Measurements from ENCODE around the gene TNFAIP8.

Gene TNFAIP8

DNA sequence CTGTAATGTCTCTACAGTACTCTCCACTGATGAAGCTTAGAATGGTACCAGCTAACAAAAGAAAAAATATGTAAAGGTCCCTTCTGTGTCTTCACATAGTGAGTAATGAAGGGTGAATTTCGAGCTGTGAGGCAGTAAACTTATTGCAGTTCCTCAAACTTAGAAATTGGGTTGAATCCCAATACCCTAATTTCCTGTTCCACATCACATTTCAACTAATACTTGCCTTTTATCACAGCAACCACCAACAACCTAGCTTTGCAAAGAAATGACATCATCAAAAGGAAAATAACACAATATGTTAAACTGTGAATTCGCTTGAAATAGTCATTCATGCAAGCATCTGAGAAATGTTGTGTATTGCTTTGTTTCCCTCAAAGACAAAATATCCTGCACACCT is 9.4 kb upstream of the TNFAIP8 start:
- DNase-seq (ENCODE audit: low read depth in 2 of 2) = no peak

DNA sequence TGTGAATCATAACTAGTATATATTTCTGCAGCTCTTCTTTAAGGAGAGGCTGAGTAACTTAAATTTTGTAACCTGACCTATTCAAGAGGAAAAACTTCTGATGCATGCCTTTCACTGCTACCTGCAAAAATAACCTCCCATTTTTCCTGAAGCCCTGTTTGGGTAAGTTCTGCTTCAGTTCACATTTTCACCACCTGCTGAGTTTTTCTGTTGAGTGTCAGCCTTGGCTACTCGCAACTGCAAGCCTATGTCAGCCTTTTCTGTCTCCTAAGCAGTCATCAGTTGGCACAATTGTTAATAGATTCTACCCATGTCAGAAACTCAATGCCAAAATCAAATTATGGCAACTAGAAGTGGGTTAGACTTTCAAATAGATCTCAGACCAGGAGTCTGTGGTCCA is 8.2 kb upstream of the TNFAIP8 start:
- DNase-seq (ENCODE audit: low read depth in 2 of 2) = no peak

DNA sequence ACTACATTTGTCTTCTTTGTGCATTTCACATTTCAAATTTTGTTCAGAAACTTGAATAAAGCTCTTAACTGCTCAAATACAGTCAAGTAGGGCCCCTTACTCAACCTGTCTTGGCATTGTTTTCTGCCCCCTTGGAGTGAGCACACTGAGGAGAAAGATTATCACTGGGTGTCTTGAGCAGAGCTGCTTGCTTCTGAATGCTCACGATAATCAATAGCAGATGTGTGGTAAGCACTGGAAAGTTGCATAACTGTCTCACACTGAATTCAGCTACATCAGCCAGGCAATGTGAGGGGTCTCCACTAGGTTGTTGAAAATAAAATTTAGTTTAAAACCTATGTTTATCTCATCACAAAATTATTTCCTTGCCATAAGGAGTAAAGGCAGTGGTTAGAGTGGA is 7.8 kb upstream of the TNFAIP8 start:
- DNase-seq (ENCODE audit: low read depth in 2 of 2) = no peak

DNA sequence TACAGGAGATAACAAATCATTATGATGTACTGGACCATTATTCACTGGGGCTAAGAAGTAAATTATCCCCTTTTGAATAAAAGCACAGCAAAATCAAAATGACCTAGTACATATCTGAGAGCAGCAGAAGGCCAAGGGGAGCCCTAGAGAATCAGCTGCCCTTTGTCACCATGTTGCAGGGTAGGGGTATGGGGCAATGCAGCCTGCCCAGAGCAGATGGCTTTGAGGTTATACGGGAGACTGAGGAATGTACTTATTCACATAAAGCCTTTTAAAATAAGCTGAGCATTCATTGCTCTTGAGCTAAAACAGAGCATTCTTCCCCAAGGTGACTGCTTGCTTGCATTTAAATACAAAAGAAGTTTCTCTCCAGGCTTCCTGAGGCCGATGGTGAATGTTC is 2.6 kb upstream of the TNFAIP8 start:
- no peak for DNase-seq (ENCODE audit: low read depth in 2 of 2)

DNA sequence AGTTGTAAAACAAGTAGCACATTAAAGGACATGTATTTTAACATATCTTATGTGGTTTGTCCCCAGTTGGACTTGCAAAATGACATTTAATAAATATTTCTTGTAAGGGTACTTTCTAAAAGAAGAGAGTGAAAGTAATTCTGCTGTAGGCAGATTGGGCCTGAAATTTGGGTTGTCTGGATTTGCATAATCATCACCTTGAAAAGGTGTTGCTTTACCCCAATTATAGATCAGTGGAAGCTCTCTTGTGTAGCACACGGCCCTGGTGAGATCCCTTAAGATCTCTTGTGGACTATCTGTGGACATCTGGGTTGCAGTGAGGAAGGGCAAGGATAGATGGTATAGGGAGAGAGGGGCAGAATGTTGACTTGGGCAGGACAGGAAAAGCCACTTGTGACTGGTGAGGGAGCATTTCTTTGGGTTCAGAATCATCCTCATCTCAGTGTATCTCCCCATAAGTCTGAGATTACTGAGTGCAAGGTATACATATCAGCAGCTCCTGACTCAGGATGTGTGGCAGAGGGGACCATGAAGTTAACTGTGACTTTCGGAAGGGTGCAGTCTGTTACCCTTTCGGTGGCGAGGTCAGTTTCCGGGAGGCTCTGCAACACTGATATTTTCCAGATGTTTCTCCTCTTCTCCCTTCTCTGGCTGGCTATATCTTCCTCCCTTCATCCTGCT is 2.0 kb upstream of the TNFAIP8 start:
- no peak for DNase-seq (ENCODE audit: low read depth in 2 of 2)

DNA sequence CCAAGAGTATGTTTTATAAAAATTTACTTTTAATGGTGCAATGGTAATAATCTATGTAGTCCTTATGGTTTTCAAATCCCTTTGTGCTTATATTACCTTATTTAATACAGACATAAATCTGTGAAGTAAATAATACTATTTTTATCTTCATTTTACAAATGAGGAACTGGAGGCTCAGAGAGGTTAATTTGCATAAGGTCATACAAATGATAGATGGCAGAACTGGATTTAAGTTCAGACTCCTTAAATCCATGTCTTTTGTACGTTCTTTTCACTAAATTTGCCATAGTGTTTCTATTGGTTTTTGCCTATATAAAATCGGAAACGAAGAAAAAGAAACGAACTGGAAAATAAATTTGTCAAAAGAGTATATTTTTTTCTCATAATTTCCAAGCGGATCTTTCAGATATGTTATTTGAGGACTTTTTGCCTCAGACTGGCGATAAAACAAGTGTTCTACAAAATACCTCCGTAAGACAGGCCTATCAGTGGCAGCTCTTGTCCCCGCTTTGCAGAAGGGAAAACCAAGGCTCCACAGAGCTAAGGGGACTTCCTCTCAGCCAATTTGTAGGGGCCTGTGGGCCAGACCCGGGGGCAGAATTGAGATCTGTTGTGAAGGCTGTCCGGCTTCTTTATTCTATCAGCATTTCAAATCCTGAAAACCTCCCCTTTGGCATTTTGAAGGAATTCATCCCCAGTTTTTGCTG is 1.1 kb upstream of the TNFAIP8 start:
- no peak for DNase-seq (ENCODE audit: low read depth in 2 of 2)

DNA sequence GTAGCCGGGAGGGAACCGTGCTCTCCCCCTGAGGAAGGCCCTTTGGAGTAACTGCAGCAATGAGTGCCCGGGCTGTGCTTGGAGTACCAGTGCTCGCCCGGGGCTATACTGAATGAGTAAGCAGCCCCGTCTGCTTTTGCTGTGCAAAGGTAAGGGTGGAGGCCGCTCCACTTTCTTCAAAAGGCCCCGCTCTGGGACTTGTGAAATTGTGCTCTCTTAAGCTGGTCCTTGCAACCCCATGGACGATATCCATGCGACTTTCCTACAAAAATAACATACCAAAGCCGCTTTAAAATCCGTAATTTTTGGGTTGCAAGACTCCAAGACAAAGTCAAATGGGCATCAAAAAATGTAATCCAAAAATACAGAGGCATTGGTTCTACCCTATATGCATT is 578 bp upstream of the TNFAIP8 start:
- peak in 1 of 2 donors; percentile 45 for DNase-seq (ENCODE audit: low read depth in 2 of 2)

DNA sequence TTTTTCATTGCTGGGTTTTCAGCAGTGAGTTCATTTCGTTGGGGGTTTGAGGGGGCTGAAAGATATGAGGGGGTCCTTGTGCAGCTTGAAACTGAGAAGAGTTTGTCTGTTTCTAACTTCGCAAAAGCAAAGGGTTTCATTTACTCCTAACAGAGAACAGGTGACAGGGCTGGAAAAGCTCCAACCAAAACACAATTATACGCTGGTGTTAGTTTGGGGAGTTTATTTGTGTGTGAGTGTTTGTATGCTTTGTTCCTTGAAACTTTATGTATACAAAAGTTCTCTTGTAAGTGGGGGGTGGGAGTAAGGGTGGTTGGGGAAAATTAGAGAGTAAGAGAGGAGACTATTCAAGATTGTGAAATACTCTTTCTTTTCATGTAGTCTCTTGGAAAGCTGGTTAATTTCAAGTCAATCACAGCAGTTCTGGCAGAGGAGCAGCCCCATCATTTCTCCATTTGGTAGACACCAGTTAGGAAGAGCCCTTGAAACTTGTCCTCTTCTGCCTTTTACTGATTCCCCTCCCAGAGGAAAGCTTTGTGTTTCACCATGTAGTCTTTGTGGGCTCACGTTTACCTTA is 881 bp downstream of the TNFAIP8 start:
- DNase-seq (ENCODE audit: low read depth in 2 of 2) = no peak

DNA sequence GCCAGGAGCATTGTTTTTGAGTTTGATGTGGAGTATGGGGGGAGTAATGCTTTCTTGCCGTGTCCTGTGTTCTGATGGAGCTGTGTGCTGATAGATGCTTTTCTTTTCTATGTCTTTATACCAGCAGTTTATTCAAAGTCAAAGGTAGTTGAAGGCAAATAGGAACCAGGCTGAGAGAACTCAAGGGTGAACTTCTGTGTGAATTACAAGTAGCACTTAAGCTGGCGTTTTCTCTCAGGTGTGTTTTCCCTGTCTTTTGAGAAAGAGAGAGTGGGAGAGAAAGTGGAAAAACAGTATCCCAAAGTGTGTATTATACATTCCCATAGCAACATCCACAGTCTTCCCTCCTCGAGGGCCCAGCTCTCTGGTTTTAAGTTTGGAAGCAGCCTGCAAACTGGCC is 1.5 kb downstream of the TNFAIP8 start:
- DNase-seq (ENCODE audit: low read depth in 2 of 2) = no peak

DNA sequence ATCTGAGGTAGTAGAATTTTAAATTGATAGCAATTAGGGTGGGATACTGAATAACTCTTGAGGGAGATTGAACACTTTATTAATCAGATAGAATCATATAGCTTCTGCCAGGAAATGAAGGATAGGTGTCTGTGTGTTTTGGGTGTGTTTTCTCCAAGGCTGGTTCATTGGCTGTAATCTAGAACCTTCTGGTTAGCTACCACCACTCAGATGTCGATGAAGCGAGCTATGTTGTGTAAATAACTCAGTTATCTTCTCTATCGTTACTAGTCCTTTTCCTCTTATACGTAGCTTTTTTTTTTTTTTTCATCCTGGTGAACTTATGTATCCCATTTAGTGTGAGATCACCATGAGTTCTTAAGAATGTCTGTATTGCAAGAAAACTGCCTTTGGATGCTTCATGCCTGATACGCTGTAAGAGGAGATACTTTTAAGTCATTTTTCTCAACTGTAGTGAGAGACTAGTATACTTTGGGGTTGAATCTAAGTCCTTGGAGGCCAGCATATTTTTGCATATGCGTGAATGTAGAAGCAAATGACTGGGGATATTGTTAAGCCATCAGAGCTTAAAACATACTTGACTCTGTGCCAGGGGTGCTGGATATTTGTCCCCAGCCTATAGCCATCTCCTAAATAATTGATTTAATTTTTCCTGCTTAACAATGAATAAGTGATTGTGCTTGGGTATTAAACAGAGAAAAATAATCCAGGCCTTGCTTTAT is 2.1 kb downstream of the TNFAIP8 start:
- DNase-seq (ENCODE audit: low read depth in 2 of 2) = no peak

DNA sequence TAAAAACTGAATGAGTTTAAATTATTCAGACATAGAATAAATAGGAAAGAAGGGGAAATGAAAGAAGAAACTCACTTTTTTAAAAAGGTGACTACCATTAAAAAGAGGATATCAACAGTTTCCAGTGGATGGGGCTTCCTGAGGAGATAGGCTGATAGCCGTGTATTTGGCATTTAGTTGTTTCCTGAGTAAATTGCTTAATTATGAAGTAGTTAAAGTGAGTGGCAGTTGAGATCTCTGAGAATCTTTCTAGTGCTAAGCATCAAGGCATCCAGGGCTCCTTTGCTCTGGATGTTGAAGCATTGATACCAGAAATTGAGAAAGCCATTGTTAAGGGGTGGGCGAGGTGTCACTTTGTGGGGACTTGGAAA is 2.7 kb downstream of the TNFAIP8 start:
- DNase-seq (ENCODE audit: low read depth in 2 of 2) = no peak

DNA sequence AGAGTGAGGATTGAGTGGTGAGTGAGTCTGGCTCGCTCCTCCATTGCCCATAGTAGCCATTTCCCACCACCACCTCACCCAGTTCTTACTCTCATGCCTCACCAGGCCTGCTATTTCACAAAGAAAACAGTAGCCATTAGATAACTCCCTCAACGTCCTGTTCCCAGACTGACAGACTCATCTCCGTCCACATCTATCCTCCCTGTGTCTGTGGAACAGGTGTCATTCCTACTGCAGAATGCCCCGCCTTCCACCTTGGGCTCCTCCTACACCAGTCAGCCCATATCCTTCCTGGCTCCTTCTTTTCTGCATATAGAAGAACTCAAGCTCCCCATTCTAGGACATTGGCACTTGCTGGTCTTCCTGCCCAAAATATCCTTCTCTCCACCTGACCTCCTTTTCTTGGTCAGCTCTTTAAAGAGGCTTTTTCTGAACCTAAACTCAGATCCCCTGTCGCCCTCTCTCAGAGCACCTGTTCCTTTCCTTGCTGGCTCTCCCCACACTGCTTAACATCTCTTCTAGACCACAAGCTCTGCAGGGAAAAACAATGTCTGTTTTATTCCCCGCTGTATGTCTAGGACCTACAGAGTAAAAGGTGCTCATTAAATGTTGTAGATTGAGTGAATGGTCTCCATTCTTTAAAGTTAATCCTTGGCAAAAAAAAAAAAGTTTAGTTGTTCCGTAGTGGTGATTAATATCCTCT is 3.2 kb downstream of the TNFAIP8 start:
- DNase-seq (ENCODE audit: low read depth in 2 of 2) = no peak

DNA sequence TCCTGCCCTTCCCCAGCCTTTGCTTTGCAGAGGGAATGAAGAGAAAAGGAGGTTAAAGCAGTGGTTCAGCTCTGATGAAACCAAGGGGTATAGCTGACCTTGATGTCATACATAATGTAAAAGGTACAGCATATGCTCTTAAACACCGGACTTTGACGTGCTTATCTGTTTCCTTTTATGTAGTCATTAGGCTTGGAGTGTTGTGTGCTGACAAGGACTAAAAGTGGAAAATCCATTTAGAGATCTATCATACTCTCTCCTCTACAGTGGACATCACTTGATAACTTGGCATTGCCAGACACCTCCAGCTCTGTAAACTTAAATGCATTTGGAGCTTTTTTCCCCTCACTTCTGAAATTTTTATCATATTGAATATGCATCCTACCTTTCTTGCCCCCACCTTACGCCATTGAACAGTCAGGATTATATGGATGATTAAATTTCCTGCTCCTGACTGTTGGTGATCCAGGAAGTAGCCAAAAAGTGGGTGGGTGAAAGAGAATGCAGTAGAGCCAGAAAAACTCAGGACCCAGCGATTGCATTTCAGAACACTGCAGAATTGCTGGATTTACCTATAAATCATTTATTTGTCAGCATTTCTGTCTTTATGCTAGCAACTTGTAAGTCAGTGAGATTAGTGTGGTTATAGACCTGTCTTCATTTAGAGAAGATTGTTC is 4.1 kb downstream of the TNFAIP8 start:
- DNase-seq (ENCODE audit: low read depth in 2 of 2) = no peak

DNA sequence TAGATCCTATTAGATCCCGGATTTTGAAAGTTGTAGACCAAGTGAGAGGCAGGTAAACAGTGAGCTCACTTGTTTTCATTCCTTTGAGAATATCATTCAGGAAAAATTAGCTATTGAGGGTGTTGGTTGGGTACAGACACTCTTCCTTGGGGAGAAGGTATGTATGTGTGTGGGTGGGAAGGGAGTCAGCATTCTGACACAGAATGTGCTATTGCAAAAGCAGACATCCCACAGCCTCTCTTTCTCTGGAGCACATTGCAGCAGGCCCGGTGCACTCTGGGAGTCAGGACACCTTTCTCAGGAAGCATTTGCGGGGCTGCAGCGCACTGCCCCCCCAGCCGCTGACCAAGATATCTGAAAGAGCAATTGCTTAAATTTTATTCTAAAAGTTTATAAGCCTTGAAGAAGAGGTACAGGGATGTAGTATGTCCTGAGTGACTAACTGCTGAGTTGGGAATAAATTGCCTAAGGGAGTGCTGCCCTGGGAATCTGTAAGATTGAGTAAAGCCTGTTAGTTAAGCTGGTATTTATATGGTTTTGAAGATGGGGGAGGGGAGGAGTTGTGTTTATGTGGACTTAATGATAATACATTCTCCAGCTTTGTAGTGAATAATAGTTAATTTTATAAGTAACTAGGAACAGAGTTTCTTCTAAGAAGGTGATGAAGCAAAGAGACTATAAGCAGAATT is 5.2 kb downstream of the TNFAIP8 start:
- no peak for DNase-seq (ENCODE audit: low read depth in 2 of 2)

DNA sequence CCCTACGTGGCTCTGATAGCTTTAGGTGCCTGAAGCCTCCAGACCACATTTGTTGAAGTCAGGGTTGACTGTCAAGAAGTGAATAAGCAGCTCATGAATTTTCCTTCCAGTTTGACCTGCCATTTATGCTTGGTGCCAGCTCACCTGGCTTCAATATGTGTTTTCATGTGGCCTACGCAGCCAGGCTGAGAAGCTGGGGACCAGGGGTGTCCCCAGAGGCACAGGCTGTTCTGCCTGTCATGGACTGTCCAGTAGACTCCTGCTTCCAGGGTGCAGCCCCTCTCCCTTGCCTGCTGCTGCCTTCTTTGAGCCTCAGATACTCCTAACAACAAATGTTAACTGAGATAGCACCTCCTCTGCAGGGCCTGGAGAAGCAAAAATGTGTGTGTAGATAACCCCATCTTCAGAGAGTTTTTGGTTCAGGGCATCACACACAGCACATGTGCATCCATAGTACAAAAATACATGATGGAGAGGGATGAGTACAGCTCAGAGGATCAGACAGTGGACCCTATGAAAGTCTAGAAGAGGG is 5.8 kb downstream of the TNFAIP8 start:
- DNase-seq (ENCODE audit: low read depth in 2 of 2) = no peak

DNA sequence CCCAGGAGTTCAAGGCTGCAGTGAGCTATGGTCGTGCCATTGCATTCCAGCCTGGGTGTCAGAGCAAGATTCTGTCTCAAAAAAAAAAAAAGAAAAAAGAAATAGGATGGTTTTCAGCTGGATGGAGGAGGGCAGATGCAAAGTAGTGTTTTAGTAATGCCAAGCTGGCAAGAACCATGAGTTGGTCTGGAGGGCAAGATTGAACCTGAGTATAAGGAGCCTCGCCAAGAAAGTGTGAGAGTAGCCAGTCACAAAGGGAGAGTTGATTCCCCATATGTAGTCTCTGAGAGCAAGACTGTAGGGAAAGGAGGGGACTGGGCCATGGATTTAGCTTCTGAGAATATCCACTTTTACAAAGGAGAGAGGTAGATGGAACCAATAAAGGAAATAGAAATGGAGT is 6.9 kb downstream of the TNFAIP8 start:
- DNase-seq (ENCODE audit: low read depth in 2 of 2) = no peak

DNA sequence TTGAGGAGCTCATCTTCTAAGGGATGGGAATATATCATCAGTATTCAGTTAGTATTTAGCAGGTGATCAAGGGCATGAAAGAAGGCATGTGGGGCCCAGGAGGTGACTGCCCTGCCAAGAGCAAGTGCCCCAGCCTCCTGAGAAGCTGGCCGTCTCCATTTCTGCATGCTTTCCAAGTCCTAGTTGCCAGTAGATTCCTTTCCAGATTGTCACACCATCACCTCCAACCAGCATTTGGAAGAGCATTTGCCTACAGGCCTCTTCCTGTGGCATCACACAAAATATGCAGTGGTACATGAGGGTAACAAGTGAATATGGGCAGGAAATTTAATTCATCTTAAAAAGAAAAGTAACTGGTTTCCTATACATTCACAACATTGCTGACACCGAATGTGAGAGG is 7.5 kb downstream of the TNFAIP8 start:
- no peak for DNase-seq (ENCODE audit: low read depth in 2 of 2)

DNA sequence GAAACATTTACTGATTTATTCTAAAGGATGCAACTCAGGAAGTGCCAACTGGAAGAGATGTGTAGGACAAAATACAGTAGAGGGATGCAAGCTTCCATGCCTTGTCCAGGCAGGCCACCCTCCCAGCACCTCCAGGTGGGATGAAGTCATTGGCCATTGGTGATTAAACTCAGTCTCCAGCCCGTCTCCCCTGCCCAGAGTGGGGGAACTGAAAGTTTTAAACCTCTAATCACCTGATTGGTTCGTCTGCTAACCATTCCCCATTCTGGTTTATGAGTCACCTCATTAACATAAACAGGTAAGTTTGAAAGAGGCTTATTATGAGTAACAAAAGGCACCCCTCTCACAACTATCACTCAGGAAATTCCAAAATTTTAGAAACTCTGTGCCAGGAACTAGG is 8.1 kb downstream of the TNFAIP8 start:
- DNase-seq (ENCODE audit: low read depth in 2 of 2) = no peak

DNA sequence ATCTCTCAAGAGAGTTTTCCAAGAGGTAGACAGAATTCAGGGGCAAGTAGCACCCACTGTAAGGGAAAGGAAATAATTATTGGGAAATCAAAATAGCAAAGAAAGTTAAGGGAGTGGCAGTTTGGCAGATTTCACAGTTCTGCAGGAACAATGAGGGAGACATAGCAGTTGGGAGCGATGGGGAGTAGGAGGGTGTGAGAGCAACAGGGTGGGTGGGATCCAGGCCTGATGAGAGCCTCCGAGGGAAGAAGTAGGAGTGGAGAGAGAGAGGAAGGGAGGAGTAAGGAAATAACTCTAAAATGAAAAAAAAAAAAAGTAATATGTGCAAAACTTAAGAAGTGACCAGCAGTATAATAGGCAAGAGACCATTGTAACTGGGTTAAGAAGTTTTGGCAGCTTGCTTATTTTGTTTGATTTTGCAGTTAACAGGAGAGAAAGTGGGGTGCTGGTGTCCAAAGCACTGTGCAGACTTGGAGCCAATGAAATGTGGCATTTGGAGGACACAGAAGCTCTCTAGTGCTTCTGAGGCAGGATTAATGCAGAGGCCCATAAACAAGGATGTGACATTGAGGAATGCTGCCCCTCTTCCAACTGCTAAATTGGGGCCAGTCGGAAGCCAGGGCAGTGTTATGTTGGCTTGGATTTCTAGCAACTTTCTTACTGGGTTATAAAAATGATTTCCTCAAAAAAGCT is 10.2 kb downstream of the TNFAIP8 start:
- DNase-seq (ENCODE audit: low read depth in 2 of 2) = no peak

DNA sequence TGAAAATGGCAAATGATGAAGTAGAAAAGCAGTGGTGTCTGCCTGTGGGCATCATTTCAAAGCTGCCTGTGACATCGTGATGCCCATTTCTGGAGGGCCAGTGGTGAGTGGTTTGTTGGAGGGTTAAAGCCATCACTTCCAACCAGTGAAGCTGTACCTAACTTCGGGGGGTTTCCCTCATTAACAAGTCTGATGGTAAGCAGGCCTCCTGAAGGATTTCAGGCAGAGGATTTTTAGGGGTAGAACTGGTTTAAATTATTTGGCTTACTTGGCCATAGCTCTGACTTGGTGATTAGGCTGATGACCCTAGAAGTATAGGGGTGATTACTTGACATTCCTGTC is 10.7 kb downstream of the TNFAIP8 start:
- no peak for DNase-seq (ENCODE audit: low read depth in 2 of 2)

Measured in stimulated activated CD4-positive, alpha-beta T cell treated with anti-CD3 and anti-CD28 coated beads, Interleukin-1b, Interleukin-23, amount 100 ng/mL, for 4 hours (primary cell).